GM12878 (cell line): ENCODE measurements around the gene IFNG-AS1. TPM values are rescaled to one million over a fixed set of nuclear protein-coding genes. Genes with fewer than 3 reads are reported as not detected.

Experiments
- ATAC-seq: fragments of 200-7000 bp; cut with Tn5 transposase; 3 replicates; pipeline ENCODE4 v1.9.1; 2020; ENCODE audit warnings: mild to moderate bottlenecking, moderate library complexity
- BruUV-seq: library from RNA; stranded (reverse); fragments of 400-500 nt; replicated peaks from 2 replicates; lab custom pipeline; 2021; lab: Mats Ljungman, UMichigan
- CTCF ChIA-PET: fragments of 300-600 bp; sonication (Branson Sonifier 250); formaldehyde crosslinking; extraction: SDS; loops from one replicate; lab custom pipeline; 2021; ENCODE audit warnings: inconsistent platforms; lab: Yijun Ruan, JAX
- POLR2A ChIA-PET: fragments of 350-600 bp; formaldehyde crosslinking; extraction: SDS; loops from one replicate; lab custom pipeline; 2021; ENCODE audit warnings: inconsistent platforms; lab: Charles Lee
- RAD21 ChIA-PET: fragments of 300-600 bp; sonication (Branson Sonifier 250); formaldehyde crosslinking; loops from one replicate; lab custom pipeline; 2023; ENCODE audit warnings: antibody characterized with exemption; ENCODE audit not compliant: unreplicated experiment; lab: Charles Lee
- SMC1A ChIA-PET: fragments of 300-600 bp; sonication (Branson Sonifier 250); formaldehyde crosslinking; loops from one replicate; lab custom pipeline; 2023; ENCODE audit not compliant: unreplicated experiment, uncharacterized antibody; lab: Charles Lee
- DNase-seq: peaks from one replicate; pipeline ENCODE4 v3.0.0-alpha.2; 2011; ENCODE audit warnings: low read depth, low spot score
- FAIRE-seq: peaks from 3 replicates; lab custom pipeline; 2011; peaks lifted over from hg19 to GRCh38; lab: Jason Lieb, UNC
- H2AFZ ChIP-seq: 2 replicates; pipeline ENCODE4 v1.6.0; 2011; ENCODE audit warnings: low read depth, low read length, control low read depth; ENCODE audit not compliant: control insufficient read depth
- H3K27ac ChIP-seq: 2 replicates; pipeline ENCODE4 v1.5.1; 2011; ENCODE audit warnings: control low read depth; ENCODE audit not compliant: control insufficient read depth, insufficient read depth
- H3K27me3 ChIP-seq, 2 experiments: replicated peaks in 1 of 2; 2 replicates each; pipeline versions ENCODE4 v1.6.0 to v1.6.1; 2011; ENCODE audit warnings: low read length in 1 of 2; ENCODE audit not compliant: control insufficient read depth in 2 of 2, insufficient read depth in 2 of 2
- H3K36me3 ChIP-seq, 2 experiments: 2 replicates each; pipeline ENCODE4 v1.5.1; 2011; ENCODE audit warnings: low read length in 1 of 2; ENCODE audit not compliant: control insufficient read depth in 2 of 2, insufficient read depth in 2 of 2
- H3K4me1 ChIP-seq: 2 replicates; pipeline ENCODE4 v1.6.1; 2011; ENCODE audit warnings: mild to moderate bottlenecking, low read length, moderate library complexity, mixed read lengths; ENCODE audit not compliant: control insufficient read depth, insufficient read depth
- H3K4me2 ChIP-seq: 2 replicates; pipeline ENCODE4 v1.6.0; 2011; ENCODE audit warnings: control low read depth; ENCODE audit not compliant: control insufficient read depth, insufficient read depth
- H3K4me3 ChIP-seq: fragments of 200-600 bp; sonication (generic); 2 replicates; pipeline ENCODE4 v1.5.1; 2016
- H3K79me2 ChIP-seq: 2 replicates; pipeline ENCODE4 v1.6.0; 2011; ENCODE audit warnings: low read length; ENCODE audit not compliant: control insufficient read depth, insufficient read depth
- H3K9ac ChIP-seq: 2 replicates; pipeline ENCODE4 v1.8.0; 2011; ENCODE audit warnings: low read length, control low read depth, mixed read lengths; ENCODE audit not compliant: control insufficient read depth, insufficient read depth
- H3K9me3 ChIP-seq: replicated peaks from 3 replicates; pipeline ENCODE4 v1.5.1; 2011; ENCODE audit warnings: mild to moderate bottlenecking, low read length; ENCODE audit not compliant: control insufficient read depth, insufficient read depth
- H4K20me1 ChIP-seq: 2 replicates; pipeline ENCODE4 v1.6.0; 2011; ENCODE audit not compliant: control insufficient read depth, insufficient read depth
- BACH1 ChIP-seq: fragments of 450-650 bp; IDR thresholded peaks from 2 replicates; pipeline ENCODE4 v1.6.1; 2017; ENCODE audit warnings: mild to moderate bottlenecking, borderline replicate concordance
- MXI1 ChIP-seq: fragments of 150-350 bp; IDR thresholded peaks from 2 replicates; pipeline ENCODE4 v1.6.1; 2011; ENCODE audit warnings: low read depth, mild to moderate bottlenecking, inconsistent platforms, low read length, improper control_type of control experiment
- SUZ12 ChIP-seq: fragments of 200-600 bp; sonication (generic); IDR thresholded peaks from one replicate; pipeline ENCODE4 v1.6.1; 2018; ENCODE audit warnings: antibody characterized with exemption, mild to moderate bottlenecking; ENCODE audit not compliant: unreplicated experiment
- ZBTB4 ChIP-seq: fragments of 450-650 bp; formaldehyde crosslinking; IDR thresholded peaks from 2 replicates; pipeline ENCODE4 v1.4.0; 2022; ENCODE audit warnings: mild to moderate bottlenecking, moderate library complexity
- in situ Hi-C: fragments of 300-500 bp; cut with MboI; formaldehyde crosslinking; loops from 9 replicates; pipeline ENCODE4 v1.14.3; 2018; ENCODE audit warnings: mixed read lengths
- intact Hi-C: fragments of 100-400 bp; cut with micrococcal nuclease; formaldehyde crosslinking; loops from one replicate; pipeline ENCODE4 v1.14.2; 2022; ENCODE audit not compliant: unreplicated experiment
- polyA plus RNA-seq, 11 experiments: library from polyadenylated mRNA; depleted of rRNA in 4 of 11; unstranded in 6 of 11; stranded (reverse) in 5 of 11; fragments of >200 nt; fragmentation: Nextera tagmentation in 4 of 11; fragmentation: Illumina TruSeq in 1 of 11; extraction: Ambion mirVana in 4 of 11; extraction: Trizol in 1 of 11; gene quantifications; 1 replicate in 1 of 11; 2 replicates in 10 of 11; pipeline versions ENCODE4 v1.2.1 to v1.2.3, GENCODE V29; 2011 to 2016; ENCODE audit warnings: inconsistent platforms in 2 of 11, missing spikeins in 2 of 11, low read depth in 1 of 11
- total RNA-seq, 4 experiments: library from RNA; depleted of rRNA in 3 of 4; stranded (reverse); fragments of >200 nt in 3 of 4; fragmentation: Illumina TruSeq in 1 of 4; extraction: Trizol in 1 of 4; gene quantifications; 2 replicates each; pipeline versions ENCODE4 v1.2.1 to v1.2.3, GENCODE V29; 2013 to 2021

Gene IFNG-AS1
- total and polyA plus RNA-seq, 10 of the 15 experiments (the other 5 are each of a cell fraction or from before 2014, with no cell fraction given): 0.40 to 1.9 (median 1.3) TPM

GRCh38 chr12:68037616-68038255 is 48.5 kb downstream of the IFNG-AS1 start:
- H3K4me3 ChIP-seq: no peak overlapping the region
- BruUV-seq: no TSS peak
- ChIA-PET CTCF (interaction anchor here (0.5 to 6.8 kb wide), 18 partner anchors 14 to 283 kb away, joined by 3 to 113 read pairs (median 4); partner anchors contain the start of gene IFNG), SMC1A (interaction anchor here (0.8 to 7.1 kb wide), 12 partner anchors 10 to 682 kb away, joined by 3 to 83 read pairs (median 4); partner anchors contain the start of gene IFNG), POLR2A (interaction anchor here (0.8 to 1.0 kb wide), 2 partner anchors 83 to 280 kb away, joined by 3 read pairs; no protein-coding TSS in a partner anchor)
- H3K27me3 ChIP-seq: no peaks in the 10 kb centered on the region
- H3K9me3 ChIP-seq: no peaks in the 10 kb centered on the region; the same call in 2 of the 3 replicates
- H4K20me1 ChIP-seq: no peaks in the 10 kb centered on the region; the same call in 1 of the 2 replicates
- TF ChIP-seq SUZ12: no peak
- TF ChIP-seq ZBTB4 (CRISPR knock-in tag): no peak
- no peak for TF ChIP-seq BACH1
- TF ChIP-seq MXI1: no peak
- TF ChIP-seq, all 136 proteins: peak for 0
- H3K79me2 ChIP-seq: no peaks in the 10 kb centered on the region
- intact Hi-C loops (no loop called here), in situ Hi-C loops (no loop called here)
- no peak for DNase-seq
- peaks cover 9% of the 10 kb centered on the region for H3K4me1 ChIP-seq
- no peaks in the 10 kb centered on the region for H3K36me3 ChIP-seq
- FAIRE-seq: no peak
- no peak overlapping the region for H3K4me2 ChIP-seq
- no peak overlapping the region for H3K27ac ChIP-seq
- ATAC-seq: no peak
- H3K9ac ChIP-seq: no peak overlapping the region
- H2AFZ ChIP-seq: no peak overlapping the region
- RAD21 ChIA-PET: interaction anchor here (0.5 to 6.4 kb wide), 8 partner anchors 11 to 294 kb away, joined by 3 to 56 read pairs (median 3); partner anchors contain the start of genes IFNG and IFNG-AS1
